OCI-LY3 (cell line): Measurements from ENCODE around the gene TRA2B.

Experiments
- EZH2phosphoT487 ChIP-seq: fragments of 200-600 bp; shearing (Covaris generic); IDR thresholded peaks from 2 replicates; pipeline ENCODE4 v1.6.1; 2018; ENCODE audit warnings: antibody characterized with exemption, mixed run types, low read depth
- TF ChIP-seq, protein P1 (sequence below): fragments of 200-600, 300-600 bp; sonication (generic); IDR thresholded peaks from 2 replicates; pipeline ENCODE4 v1.5.1; 2014; ENCODE audit warnings: antibody characterized with exemption, low read length, low read depth

- TF ChIP-seq, protein P1, sequence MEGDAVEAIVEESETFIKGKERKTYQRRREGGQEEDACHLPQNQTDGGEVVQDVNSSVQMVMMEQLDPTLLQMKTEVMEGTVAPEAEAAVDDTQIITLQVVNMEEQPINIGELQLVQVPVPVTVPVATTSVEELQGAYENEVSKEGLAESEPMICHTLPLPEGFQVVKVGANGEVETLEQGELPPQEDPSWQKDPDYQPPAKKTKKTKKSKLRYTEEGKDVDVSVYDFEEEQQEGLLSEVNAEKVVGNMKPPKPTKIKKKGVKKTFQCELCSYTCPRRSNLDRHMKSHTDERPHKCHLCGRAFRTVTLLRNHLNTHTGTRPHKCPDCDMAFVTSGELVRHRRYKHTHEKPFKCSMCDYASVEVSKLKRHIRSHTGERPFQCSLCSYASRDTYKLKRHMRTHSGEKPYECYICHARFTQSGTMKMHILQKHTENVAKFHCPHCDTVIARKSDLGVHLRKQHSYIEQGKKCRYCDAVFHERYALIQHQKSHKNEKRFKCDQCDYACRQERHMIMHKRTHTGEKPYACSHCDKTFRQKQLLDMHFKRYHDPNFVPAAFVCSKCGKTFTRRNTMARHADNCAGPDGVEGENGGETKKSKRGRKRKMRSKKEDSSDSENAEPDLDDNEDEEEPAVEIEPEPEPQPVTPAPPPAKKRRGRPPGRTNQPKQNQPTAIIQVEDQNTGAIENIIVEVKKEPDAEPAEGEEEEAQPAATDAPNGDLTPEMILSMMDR, result no peak
- no peak for TF ChIP-seq EZH2phosphoT487
Observed at GRCh38 chr3:185930393-185931107, 7.3 kb downstream of the TRA2B start.
